ENCODE data around the gene COBL. TPM values are rescaled to one million over a fixed set of nuclear protein-coding genes. Genes with fewer than 3 reads are reported as not detected.

COBL gene
- total and polyA plus RNA-seq, 2 of the 8 experiments (the other 6 are each of a cell fraction or from before 2014, with no cell fraction given), result 13.8 to 40.4 TPM

- Histone ChIP-seq H4K8ac (ENCODE audit: extremely low read depth, insufficient read depth, low read length) (no peak overlapping the region), H3K9me3 (ENCODE audit: insufficient read depth in 2 of 2, low read depth in 1 of 2, low read length in 1 of 2) (no peaks in the 10 kb centered on the region), H3K4me1 (replicated peaks in 1 of 4; ENCODE audit: control insufficient read depth in 3 of 4, insufficient read depth in 4 of 4, low read length in 3 of 4) (peaks cover 17 to 39% (median 31%) of the 10 kb centered on the region in 4 experiments), H3K79me2 (ENCODE audit: control insufficient read depth in 1 of 2, insufficient read depth in 2 of 2, low read length in 2 of 2) (peaks cover 2 to 20% of the 10 kb centered on the region in 2 experiments; a peak in 3 of 4 replicates), H3K4me3 (ENCODE audit: extremely low read depth in 1 of 4, insufficient read depth in 2 of 4, low read depth in 3 of 4, low read length in 4 of 4) (0 out of 8 replicates have a peak overlapping the region, but pooled peaks of 1 of the 4 experiments have one; percentile 46), H3K18ac (ENCODE audit: extremely low read depth, low read length) (peak overlapping the region; percentile 39), H3K79me1 (ENCODE audit: low read depth, low read length) (no peaks in the 10 kb centered on the region), H3K23me2 (ENCODE audit: low read depth, low read length) (peaks cover 6% of the 10 kb centered on the region; the same call in 1 of the 2 replicates), H2BK120ac (replicated peaks; ENCODE audit: low read depth, low read length) (peak overlapping the region; percentile 98), H4K91ac (replicated peaks; ENCODE audit: insufficient read length, low read length) (peak overlapping the region; percentile 91), H2BK12ac (ENCODE audit: low read depth, low read length) (peak overlapping the region; percentile 93), H3K14ac (ENCODE audit: insufficient read length) (no peak overlapping the region), H3K4ac (replicated peaks; ENCODE audit: insufficient read length, low read depth, low read length) (peak overlapping the region; percentile 30), H2AFZ (ENCODE audit: low read length) (no peak overlapping the region), H4K5ac (ENCODE audit: insufficient read length, low read depth, low read length) (peak overlapping the region; percentile 41), H4K20me1 (replicated peaks in 1 of 2; ENCODE audit: control insufficient read depth in 1 of 2, insufficient read depth in 2 of 2, low read length in 2 of 2) (no peaks in the 10 kb centered on the region), H3K27me3 (replicated peaks in 1 of 4; ENCODE audit: control insufficient read depth in 3 of 4, extremely low read depth in 1 of 4, insufficient read depth in 3 of 4, low read length in 3 of 4) (peaks cover 0 to 3% (median 0%) of the 10 kb centered on the region in 4 experiments; a peak in 1 of 7 replicates), H3K23ac (ENCODE audit: insufficient read length) (no peak overlapping the region), H2BK15ac (ENCODE audit: low read length) (no peak overlapping the region), H2BK20ac (ENCODE audit: low read length) (peak overlapping the region; percentile 94), H3K27ac (ENCODE audit: low read depth, low read length) (no peak overlapping the region), H2BK5ac (ENCODE audit: low read depth, low read length) (peak overlapping the region; percentile 94; the same call in 1 of the 2 replicates), H3K4me2 (ENCODE audit: insufficient read depth in 1 of 2, low read depth in 2 of 2, low read length in 2 of 2) (peak overlapping the region in 1 of 2 experiments; percentile 61; a peak in 2 of 4 replicates), H3K36me3 (ENCODE audit: control insufficient read depth in 2 of 4, insufficient read depth in 4 of 4, low read length in 3 of 4) (no peaks in the 10 kb centered on the region), H2AK5ac (ENCODE audit: low read depth, low read length) (0 out of 2 replicates have a peak overlapping the region, but pooled peaks have one; percentile 3), H3K9ac (replicated peaks in 1 of 4; ENCODE audit: extremely low read depth in 1 of 4, low read depth in 3 of 4, low read length in 3 of 4) (no peak overlapping the region), H3K56ac (replicated peaks; ENCODE audit: insufficient read length, low read depth, low read length) (no peak overlapping the region)
- no peak for FAIRE-seq
- ChIA-PET POLR2A (ENCODE audit: partially characterized antibody) (interaction anchor here (1.0 to 10.4 kb wide), 13 partner anchors 9 to 162 kb away, joined by 3 to 117 read pairs (median 7); no protein-coding TSS in a partner anchor), CTCF (ENCODE audit: partially characterized antibody) (interaction anchor here (0.6 to 6.4 kb wide), 11 partner anchors 9 to 138 kb away, joined by 3 to 42 read pairs (median 5); no protein-coding TSS in a partner anchor)
- peak in 1 of 2 experiments; percentile 29 for DNase-seq (ENCODE audit: low read depth in 1 of 2, low spot score in 2 of 2)
- TF ChIP-seq HDAC6 (IDR thresholded peaks at IDR 0.05; ENCODE audit: low read depth, low read length) (no peak), YY1 (IDR thresholded peaks at IDR 0.05; ENCODE audit: low read depth, low read length) (no peak), GABPA (IDR thresholded peaks at IDR 0.05; ENCODE audit: borderline replicate concordance, insufficient read depth, low read length) (no peak), SRF (IDR thresholded peaks at IDR 0.05; ENCODE audit: low read depth, low read length) (no peak), RAD21 (IDR thresholded peaks at IDR 0.05 in 1 of 2, conservative IDR thresholded peaks at IDR 0.05 in 1 of 2; ENCODE audit: low read depth in 2 of 2, low read length in 2 of 2) (no peak), CBX8 (IDR thresholded peaks at IDR 0.05; ENCODE audit: borderline replicate concordance, low read depth, low read length) (no peak), KDM5A (IDR thresholded peaks at IDR 0.05; ENCODE audit: low read length) (no peak), CHD2 (IDR thresholded peaks at IDR 0.05; ENCODE audit: low read length) (no peak), SP1 (IDR thresholded peaks at IDR 0.05; ENCODE audit: low read depth, low read length) (no peak), RNF2 (IDR thresholded peaks at IDR 0.05; ENCODE audit: borderline replicate concordance, low read depth, low read length, missing control alignments, poor library complexity, severe bottlenecking) (no peak), PHF8 (conservative IDR thresholded peaks at IDR 0.05; ENCODE audit: low read depth, low read length) (no peak), TAF1 (IDR thresholded peaks at IDR 0.05; ENCODE audit: low read depth, low read length) (no peak), E2F6 (IDR thresholded peaks at IDR 0.05) (no peak)
These were observed 9.3 kb upstream of the COBL start for GRCh38 chr7:51325908-51326307.
